ENCODE measurements around the gene ALPG.
A peak's percentile ranks its signal among the peaks of the same experiment; 100 is the strongest.
"Not testable (repeated sequence)": the region's sequence is repeated elsewhere in the genome, so short reads cannot be mapped to it uniquely, and the experiment has no call there.

The ALPG gene

GRCh38 chr2:232442431-232442830 is 35.8 kb downstream of the ALPG start:
- DNase-seq: not testable (repeated sequence)

- DNase-seq: not testable (repeated sequence)
These were observed 36.4 kb downstream of the ALPG start for GRCh38 chr2:232443047-232443446.

- DNase-seq: not testable (repeated sequence)
These were observed 37.2 kb downstream of the ALPG start for GRCh38 chr2:232443669-232444408.

- DNase-seq: peak; percentile 65
These were observed 37.9 kb downstream of the ALPG start for GRCh38 chr2:232444409-232445148.

GRCh38 chr2:232445149-232445885 is 38.7 kb downstream of the ALPG start:
- DNase-seq: not testable (repeated sequence)

- not testable (repeated sequence) for DNase-seq
These were observed 39.7 kb downstream of the ALPG start for GRCh38 chr2:232446266-232446777.

- no peak for DNase-seq
These were observed 40.5 kb downstream of the ALPG start for GRCh38 chr2:232447091-232447620.

GRCh38 chr2:232447638-232448303 is 41.1 kb downstream of the ALPG start:
- no peak for DNase-seq

GRCh38 chr2:232448304-232448690 is 41.7 kb downstream of the ALPG start:
- DNase-seq: no peak

GRCh38 chr2:232449964-232450363 is 43.3 kb downstream of the ALPG start:
- no peak for DNase-seq

- not testable (repeated sequence) for DNase-seq
These were observed 45.0 kb downstream of the ALPG start for GRCh38 chr2:232451645-232452044.

- no peak for DNase-seq
These were observed 48.0 kb downstream of the ALPG start for GRCh38 chr2:232454630-232455029.

- DNase-seq: no peak
These were observed 49.0 kb downstream of the ALPG start, which contains the start of gene ALPI for GRCh38 chr2:232455426-232456255. Gene ALPI (plus strand): TSS chr2:232456153. CDS start chr2:232456200, 47 bp downstream.

GRCh38 chr2:232456296-232457120 is 49.9 kb downstream of the ALPG start:
- DNase-seq: no peak

- no peak for DNase-seq
These were observed 50.7 kb downstream of the ALPG start for GRCh38 chr2:232457121-232458011.

GRCh38 chr2:232458051-232458660 is 51.5 kb downstream of the ALPG start:
- no peak for DNase-seq

GRCh38 chr2:232458661-232459418 is 52.2 kb downstream of the ALPG start:
- DNase-seq: no peak

Measured in fibroblast of skin of back (primary cell).